NCI-H2029 treated with DMSO at 0.1 percent for 48 hours (cell line): ENCODE results near the gene DCAF10.
"Not testable (repeated sequence)": the region's sequence is repeated elsewhere in the genome, so short reads cannot be mapped to it uniquely, and the experiment has no call there.

Experiments used
- DNase-seq: peaks from one replicate; lab custom pipeline; 2025; lab: John Stamatoyannopoulos, UW

Gene DCAF10, protein sequence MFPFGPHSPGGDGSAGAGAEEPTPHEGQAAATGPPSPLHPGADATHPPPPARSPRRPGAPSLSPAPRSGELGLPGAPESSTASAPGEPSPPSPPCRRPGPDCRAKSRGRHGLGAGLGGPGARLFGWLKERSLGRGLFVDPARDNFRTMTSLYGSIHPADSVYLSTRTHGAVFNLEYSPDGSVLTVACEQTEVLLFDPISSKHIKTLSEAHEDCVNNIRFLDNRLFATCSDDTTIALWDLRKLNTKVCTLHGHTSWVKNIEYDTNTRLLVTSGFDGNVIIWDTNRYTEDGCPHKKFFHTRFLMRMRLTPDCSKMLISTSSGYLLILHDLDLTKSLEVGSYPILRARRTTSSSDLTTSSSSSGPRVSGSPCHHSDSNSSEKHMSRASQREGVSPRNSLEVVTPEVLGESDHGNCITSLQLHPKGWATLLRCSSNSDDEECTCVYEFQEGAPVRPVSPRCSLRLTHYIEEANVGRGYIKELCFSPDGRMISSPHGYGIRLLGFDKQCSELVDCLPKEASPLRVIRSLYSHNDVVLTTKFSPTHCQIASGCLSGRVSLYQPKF

DNA sequence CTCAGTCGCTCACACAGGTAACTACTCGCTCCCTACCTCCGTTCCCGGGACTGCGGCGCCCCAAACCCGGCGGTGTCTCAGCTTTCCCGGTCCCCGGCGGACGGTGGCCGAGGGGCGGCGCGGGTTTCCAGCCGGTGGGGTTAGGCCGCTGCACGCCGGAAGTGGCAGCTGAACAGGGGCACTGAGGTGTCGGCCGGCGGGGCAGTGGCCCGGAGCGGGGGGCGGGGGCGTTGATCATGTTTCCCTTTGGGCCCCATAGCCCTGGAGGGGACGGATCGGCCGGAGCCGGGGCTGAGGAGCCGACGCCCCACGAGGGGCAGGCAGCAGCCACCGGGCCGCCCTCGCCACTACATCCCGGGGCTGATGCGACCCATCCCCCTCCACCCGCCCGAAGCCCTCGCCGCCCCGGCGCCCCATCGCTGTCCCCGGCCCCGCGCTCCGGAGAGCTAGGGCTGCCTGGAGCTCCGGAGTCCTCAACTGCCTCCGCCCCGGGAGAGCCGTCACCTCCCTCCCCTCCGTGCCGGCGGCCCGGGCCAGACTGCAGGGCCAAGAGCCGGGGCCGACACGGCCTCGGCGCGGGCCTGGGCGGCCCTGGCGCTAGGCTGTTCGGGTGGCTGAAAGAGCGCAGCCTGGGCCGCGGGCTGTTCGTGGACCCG is at the start of gene DCAF10:
TSS of gene DCAF10 (plus strand) at position 167 of the 656 bp plus-strand sequence. CDS start at position 237, 70 bp downstream.
- DNase-seq = peak; percentile 47

GRCh38 chr9:37751186-37751585 is 49.4 kb upstream of the DCAF10 start:
- DNase-seq = no peak

GRCh38 chr9:37751704-37752103 is 48.9 kb upstream of the DCAF10 start:
- DNase-seq = not testable (repeated sequence)

DNA sequence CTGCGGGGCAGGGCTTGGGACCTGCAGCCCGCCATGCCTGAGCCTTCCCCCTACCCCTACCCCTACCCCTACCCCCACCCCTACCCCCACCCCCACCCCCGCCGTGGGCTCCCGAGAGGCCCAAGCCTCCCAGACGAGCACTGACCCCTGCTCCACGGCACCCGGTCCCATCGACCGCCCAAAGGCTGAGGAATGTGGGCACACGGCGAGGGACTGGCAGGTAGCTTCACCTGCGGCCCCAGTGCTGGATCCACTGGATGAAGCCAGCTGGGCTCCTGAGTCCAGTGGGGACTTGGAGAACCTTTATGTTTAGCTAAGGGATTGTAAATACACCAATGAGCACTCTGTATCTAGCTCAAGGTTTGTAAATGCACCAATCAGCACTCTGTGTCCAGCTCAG is 48.5 kb upstream of the DCAF10 start:
- DNase-seq = not testable (repeated sequence)

DNA sequence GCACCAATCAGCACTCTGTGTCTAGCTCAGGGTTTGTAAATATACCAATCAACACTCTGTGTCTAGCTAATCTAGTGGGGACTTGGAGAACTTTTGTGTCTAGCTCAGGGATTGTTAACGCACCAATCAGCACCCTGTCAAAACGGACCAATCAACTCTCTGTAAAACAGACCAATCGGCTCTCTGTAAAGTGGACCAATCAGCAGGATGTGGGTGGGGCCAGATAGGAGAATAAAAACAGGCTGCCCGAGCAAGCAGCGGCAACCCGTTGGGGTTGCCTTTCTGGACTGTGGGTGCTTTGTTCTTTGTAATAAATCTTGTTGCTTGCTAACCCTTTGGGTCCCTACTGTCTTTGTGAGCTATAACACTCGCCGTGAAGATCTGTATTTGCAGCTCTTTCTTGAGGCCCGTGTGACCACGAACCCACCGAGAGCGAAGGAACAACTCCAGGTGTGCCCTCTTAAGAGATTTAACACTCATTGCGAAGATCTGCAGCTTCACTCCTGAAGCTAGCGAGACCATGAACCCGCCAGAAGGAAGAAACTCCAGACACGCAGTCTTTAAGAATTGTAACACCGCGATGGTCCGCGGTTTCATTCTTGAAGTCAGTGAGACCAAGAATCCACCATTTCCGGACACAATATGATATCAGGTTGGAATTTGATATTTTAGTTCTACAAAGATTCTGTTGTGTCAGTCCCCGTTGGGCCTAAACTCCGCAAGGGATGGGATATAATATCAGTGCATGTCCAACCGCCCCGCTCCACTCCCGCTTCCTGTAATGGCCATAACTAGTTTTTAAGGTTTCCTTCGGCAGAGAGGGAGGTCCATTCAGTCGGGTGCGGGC is 47.7 kb upstream of the DCAF10 start:
- no peak for DNase-seq

DNA sequence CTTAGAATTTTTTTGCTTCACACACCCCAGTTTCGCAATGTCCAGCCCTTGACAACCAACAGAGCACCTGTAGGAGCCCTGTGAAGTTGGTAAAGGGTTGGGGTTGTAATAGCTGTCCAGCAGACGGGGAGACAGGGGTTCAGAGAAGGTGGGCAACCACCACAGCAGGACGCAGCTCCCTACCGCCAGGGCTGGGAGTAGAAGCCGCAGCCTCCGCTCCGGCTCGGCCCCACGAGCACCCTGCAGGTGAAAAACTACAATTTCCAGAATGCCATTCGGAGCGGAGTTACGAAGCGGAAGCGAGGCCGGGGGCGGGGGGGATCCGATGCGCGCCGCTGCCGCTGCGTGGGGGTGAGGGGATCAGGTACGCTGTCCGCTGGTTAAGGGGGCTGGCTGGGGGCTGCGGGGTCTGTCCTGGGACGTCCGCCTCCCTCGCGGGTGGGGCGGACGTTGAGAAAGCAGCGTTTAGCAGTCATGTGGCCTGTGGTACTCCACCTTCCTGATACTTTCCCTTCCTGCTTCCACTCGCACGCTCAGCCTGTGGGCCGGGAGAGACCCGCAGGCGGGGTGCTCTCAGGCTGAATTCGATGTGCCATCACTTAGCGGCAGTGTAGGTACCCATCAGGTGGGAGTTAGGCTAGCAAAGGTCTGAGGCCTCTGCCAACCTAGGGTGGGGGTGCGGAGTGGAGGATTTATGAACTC is 47.0 kb upstream of the DCAF10 start, which contains the start of gene TRMT10B:
TSS of gene TRMT10B (plus strand) at position 317 of the 702 bp plus-strand sequence. CDS start 8,127 bp downstream, outside the sequence.
- peak; percentile 15 for DNase-seq

- DNase-seq = no peak
These were observed 41.9 kb upstream of the DCAF10 start for GRCh38 chr9:37758747-37759146.

DNA sequence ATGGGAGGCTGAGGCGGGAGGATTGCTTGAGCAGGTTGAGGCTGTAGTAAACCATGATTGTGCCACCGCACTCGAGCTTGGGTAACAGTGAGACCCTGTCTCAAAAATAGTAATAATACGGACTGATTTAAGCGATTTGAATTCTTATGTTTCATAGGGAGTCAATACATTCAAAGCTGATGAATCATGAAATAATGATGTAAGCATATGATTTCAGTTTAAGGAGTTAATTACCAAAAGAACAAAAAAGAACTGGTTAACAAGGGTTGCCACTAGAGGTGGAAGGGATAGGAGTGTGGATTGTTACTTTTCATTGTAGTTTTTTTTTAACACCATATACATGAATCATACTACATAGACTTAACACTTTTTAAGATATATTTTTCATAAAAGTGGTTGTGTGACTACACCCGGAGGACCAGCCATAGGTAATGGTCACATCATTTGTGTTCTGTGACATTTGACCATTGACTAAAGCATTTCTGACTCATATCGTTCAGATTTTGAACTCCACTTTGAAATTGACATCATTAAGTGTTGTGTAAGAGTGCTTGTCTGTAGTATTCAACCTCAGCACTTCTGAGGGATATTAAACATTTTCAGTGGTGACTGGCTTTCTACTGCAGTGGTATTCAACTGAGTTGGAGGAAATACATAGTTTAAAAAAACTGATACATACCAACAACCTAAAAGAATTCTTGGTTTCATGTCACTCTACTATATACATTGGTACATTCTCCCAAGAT is 40.0 kb upstream of the DCAF10 start:
- no peak for DNase-seq

GRCh38 chr9:37761511-37761910 is 39.1 kb upstream of the DCAF10 start:
- no peak for DNase-seq

DNA sequence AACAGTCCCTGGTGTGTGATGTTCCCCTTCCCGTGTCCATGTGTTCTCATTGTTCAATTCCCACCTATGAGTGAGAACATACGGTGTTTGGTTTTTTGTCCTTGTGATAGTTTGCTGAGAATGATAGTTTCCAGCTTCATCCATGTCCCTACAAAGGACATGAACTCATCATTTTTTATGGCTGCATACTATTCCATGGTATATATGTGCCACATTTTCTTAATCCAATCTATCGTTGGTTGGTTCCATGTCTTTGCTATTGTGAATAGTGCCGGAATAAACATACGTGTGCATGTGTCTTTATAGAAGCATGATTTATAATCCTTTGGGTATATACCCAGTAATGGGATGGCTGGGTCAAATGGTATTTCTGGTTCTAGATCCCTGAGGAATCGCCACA is 35.3 kb upstream of the DCAF10 start:
- DNase-seq = not testable (repeated sequence)

- DNase-seq = no peak
These were observed 31.3 kb upstream of the DCAF10 start for GRCh38 chr9:37769306-37769705.

- DNase-seq = no peak
These were observed 30.6 kb upstream of the DCAF10 start for GRCh38 chr9:37769995-37770394.

GRCh38 chr9:37775216-37775919 is 25.2 kb upstream of the DCAF10 start:
- DNase-seq = no peak

GRCh38 chr9:37776328-37776727 is 24.3 kb upstream of the DCAF10 start:
- DNase-seq = no peak

- no peak for DNase-seq
These were observed 22.1 kb upstream of the DCAF10 start for GRCh38 chr9:37778534-37778933.

- no peak for DNase-seq
These were observed 16.3 kb upstream of the DCAF10 start for GRCh38 chr9:37784291-37784615.

- DNase-seq = peak; percentile 87
These were observed 15.7 kb upstream of the DCAF10 start, which contains the start of gene EXOSC3 for GRCh38 chr9:37784616-37785483. EXOSC3 (minus strand) TSS chr9:37785064; CDS start chr9:37785044, 20 bp downstream.

- DNase-seq = no peak
These were observed 13.5 kb upstream of the DCAF10 start for GRCh38 chr9:37787059-37787458.

DNA sequence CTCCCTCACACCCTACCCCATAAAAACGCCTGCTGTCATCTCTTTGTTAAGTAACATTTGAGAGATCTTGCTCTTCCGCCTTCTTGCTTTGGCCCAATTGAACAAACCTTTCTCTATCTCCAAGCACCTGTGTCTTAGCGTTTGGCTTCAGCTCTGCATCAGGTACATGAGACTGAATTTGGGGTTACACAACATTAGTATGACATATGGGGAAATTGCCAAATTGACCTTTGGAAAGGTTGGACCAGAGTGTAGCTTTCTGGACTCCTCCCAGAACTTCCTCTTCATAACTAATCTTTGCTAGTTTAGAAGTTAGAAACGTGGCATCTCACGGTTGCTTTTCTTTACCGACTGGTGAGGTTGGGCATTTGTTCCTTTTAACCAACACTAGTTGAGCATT is 12.3 kb upstream of the DCAF10 start:
- DNase-seq = no peak
